OCI-LY7 (cell line): ENCODE results near the gene DMRTC1.
"Not testable (repeated sequence)": the region's sequence is repeated elsewhere in the genome, so short reads cannot be mapped to it uniquely, and the experiment has no call there.

Source experiments
- EZH2phosphoT487 ChIP-seq: fragments of 200-600 bp; sonication (generic); IDR thresholded peaks from 2 replicates; pipeline ENCODE4 v1.6.1; 2018; ENCODE audit warnings: low read depth, borderline replicate concordance, mild to moderate bottlenecking, mixed run types, antibody characterized with exemption, low read length, moderate library complexity, mixed read lengths
- TF ChIP-seq, protein P1 (sequence below): fragments of 200-600 bp; sonication (generic); conservative IDR thresholded peaks from 2 replicates; pipeline ENCODE4 v1.5.1; 2014; ENCODE audit warnings: mild to moderate bottlenecking, antibody characterized with exemption, low read length, moderate library complexity, mixed read lengths

GRCh38 chrX:72943819-72944169 is at the start of gene DMRTC1:
- TF ChIP-seq, protein P1, sequence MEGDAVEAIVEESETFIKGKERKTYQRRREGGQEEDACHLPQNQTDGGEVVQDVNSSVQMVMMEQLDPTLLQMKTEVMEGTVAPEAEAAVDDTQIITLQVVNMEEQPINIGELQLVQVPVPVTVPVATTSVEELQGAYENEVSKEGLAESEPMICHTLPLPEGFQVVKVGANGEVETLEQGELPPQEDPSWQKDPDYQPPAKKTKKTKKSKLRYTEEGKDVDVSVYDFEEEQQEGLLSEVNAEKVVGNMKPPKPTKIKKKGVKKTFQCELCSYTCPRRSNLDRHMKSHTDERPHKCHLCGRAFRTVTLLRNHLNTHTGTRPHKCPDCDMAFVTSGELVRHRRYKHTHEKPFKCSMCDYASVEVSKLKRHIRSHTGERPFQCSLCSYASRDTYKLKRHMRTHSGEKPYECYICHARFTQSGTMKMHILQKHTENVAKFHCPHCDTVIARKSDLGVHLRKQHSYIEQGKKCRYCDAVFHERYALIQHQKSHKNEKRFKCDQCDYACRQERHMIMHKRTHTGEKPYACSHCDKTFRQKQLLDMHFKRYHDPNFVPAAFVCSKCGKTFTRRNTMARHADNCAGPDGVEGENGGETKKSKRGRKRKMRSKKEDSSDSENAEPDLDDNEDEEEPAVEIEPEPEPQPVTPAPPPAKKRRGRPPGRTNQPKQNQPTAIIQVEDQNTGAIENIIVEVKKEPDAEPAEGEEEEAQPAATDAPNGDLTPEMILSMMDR: not testable (repeated sequence)
- not testable (repeated sequence) for TF ChIP-seq EZH2phosphoT487
